Kidney (tissue), 14 donors: Measurements from ENCODE around the gene HS2ST1. TPM values are rescaled to one million over a fixed set of nuclear protein-coding genes. Genes with fewer than 3 reads are reported as not detected.

Experiments
- DNase-seq, 5 donors: peaks; one replicate each; pipeline ENCODE4 v3.0.0-alpha.2; 2013 to 2020
- FAIRE-seq: peaks from 2 replicates; lab custom pipeline; 2012; peaks lifted over from hg19 to GRCh38; lab: Jason Lieb, UNC
- H3K27ac ChIP-seq, 2 donors: one replicate each; pipeline ENCODE4 v1.7.0; 2013; ENCODE audit warnings: low read depth in 2 of 2, low read length in 2 of 2, inconsistent platforms in 1 of 2
- H3K27me3 ChIP-seq: one replicate; pipeline ENCODE4 v1.7.1; 2013; ENCODE audit warnings: low read length, inconsistent platforms; ENCODE audit not compliant: control insufficient read depth, insufficient read depth
- H3K36me3 ChIP-seq, 3 donors: one replicate each; pipeline versions ENCODE4 v1.7.0 to v1.7.1; 2013; ENCODE audit warnings: low read length in 3 of 3, control low read depth in 1 of 3, inconsistent platforms in 1 of 3; ENCODE audit not compliant: insufficient read depth in 3 of 3, control insufficient read depth in 2 of 3
- H3K4me1 ChIP-seq, 3 donors: one replicate each; pipeline versions ENCODE4 v1.7.0 to v1.7.1; 2013; ENCODE audit warnings: low read length in 3 of 3, inconsistent platforms in 1 of 3, low read depth in 1 of 3; ENCODE audit not compliant: control insufficient read depth in 2 of 3, insufficient read depth in 2 of 3
- H3K4me3 ChIP-seq, 3 donors: one replicate each; pipeline versions ENCODE4 v1.7.0 to v1.8.1; 2013; ENCODE audit warnings: low read length in 3 of 3, control low read depth in 1 of 3, inconsistent platforms in 1 of 3
- H3K9ac ChIP-seq, 3 donors: one replicate each; pipeline versions ENCODE4 v1.7.0 to v1.7.1; 2013; ENCODE audit warnings: low read length in 3 of 3, control low read depth in 1 of 3, inconsistent platforms in 1 of 3
- H3K9me3 ChIP-seq, 3 donors: one replicate each; pipeline versions ENCODE4 v1.7.0 to v1.7.1; 2013; ENCODE audit warnings: low read length in 3 of 3, control low read depth in 1 of 3, inconsistent platforms in 1 of 3; ENCODE audit not compliant: control insufficient read depth in 2 of 3, insufficient read depth in 1 of 3
- intact Hi-C: fragments of 100-400 bp; cut with DNase I; formaldehyde crosslinking; loops from one replicate; pipeline ENCODE4 v1.11.1; 2022
- polyA plus RNA-seq: library from polyadenylated mRNA; stranded (reverse); fragments of 350-450 nt; fragmentation: Illumina TruSeq; extraction: RNeasy Lipid Tissue Mini Kit (QIAGEN cat#74804); gene quantifications from one replicate; pipeline ENCODE4 v1.2.3, GENCODE V29; 2014; ENCODE audit warnings: low read depth, low replicate concordance; ENCODE audit not compliant: insufficient read depth
- total RNA-seq: library from RNA; stranded (reverse); fragmentation: NEBNext Ultra II Directional; extraction: Animal tissue kit (Norgen Biotek cat#: 25700); gene quantifications from one replicate; pipeline ENCODE4 v1.2.1, GENCODE V29; 2021
- TF ChIP-seq, protein P1 (sequence below): IDR thresholded peaks from 3 replicates; pipeline ENCODE4 v1.5.1; 2012; ENCODE audit warnings: mild to moderate bottlenecking, moderate library complexity, borderline replicate concordance; ENCODE audit not compliant: insufficient read depth; ENCODE audit errors: extremely low read depth
- donor health status: control.
- donor health status: control.
- donor health status: control.
- donor health status: control.
- donor health status: control.
- donor health status: DM: yes; HTN: yes; CAD: no.
- donor health status: Normal renal cell carcinoma (clear cell type).

HS2ST1 gene
- total and polyA plus RNA-seq, 2 donors from 2014 or later = 10.3 to 27.1 TPM

DNA sequence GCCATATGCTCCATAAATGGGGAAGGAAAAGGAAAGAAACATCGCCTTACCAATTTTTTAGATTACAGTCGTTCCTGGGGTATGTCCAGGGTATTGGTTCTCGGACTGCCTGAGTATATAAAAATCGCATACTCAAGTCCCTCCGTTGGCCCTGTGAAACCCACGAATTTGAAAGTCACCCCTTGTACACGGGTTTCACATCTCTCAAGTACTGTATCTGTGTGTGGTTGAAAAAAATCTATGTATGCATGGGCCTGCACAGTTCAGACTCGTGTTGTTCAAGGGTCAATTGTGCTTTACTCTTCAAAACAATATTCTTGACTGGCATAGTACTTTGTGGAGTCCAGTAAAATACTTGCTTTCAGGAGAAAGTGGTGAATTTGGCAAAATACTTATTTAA is 171.7 kb downstream of the HS2ST1 start:
- Histone ChIP-seq H3K4me1 (no peaks in the 10 kb centered on the region), H3K27me3 (no peaks in the 10 kb centered on the region), H3K4me3 (no peak overlapping the region), H3K36me3 (no peaks in the 10 kb centered on the region), H3K9ac (no peak overlapping the region), H3K27ac (no peak overlapping the region), H3K9me3 (no peaks in the 10 kb centered on the region)
- intact Hi-C loops = loop anchor here (10.0 kb wide), 1 partner anchor 251 kb away; no protein-coding TSS in a partner anchor
- DNase-seq (no peak), FAIRE-seq (no peak)
- TF ChIP-seq, protein P1, sequence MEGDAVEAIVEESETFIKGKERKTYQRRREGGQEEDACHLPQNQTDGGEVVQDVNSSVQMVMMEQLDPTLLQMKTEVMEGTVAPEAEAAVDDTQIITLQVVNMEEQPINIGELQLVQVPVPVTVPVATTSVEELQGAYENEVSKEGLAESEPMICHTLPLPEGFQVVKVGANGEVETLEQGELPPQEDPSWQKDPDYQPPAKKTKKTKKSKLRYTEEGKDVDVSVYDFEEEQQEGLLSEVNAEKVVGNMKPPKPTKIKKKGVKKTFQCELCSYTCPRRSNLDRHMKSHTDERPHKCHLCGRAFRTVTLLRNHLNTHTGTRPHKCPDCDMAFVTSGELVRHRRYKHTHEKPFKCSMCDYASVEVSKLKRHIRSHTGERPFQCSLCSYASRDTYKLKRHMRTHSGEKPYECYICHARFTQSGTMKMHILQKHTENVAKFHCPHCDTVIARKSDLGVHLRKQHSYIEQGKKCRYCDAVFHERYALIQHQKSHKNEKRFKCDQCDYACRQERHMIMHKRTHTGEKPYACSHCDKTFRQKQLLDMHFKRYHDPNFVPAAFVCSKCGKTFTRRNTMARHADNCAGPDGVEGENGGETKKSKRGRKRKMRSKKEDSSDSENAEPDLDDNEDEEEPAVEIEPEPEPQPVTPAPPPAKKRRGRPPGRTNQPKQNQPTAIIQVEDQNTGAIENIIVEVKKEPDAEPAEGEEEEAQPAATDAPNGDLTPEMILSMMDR = no peak

DNA sequence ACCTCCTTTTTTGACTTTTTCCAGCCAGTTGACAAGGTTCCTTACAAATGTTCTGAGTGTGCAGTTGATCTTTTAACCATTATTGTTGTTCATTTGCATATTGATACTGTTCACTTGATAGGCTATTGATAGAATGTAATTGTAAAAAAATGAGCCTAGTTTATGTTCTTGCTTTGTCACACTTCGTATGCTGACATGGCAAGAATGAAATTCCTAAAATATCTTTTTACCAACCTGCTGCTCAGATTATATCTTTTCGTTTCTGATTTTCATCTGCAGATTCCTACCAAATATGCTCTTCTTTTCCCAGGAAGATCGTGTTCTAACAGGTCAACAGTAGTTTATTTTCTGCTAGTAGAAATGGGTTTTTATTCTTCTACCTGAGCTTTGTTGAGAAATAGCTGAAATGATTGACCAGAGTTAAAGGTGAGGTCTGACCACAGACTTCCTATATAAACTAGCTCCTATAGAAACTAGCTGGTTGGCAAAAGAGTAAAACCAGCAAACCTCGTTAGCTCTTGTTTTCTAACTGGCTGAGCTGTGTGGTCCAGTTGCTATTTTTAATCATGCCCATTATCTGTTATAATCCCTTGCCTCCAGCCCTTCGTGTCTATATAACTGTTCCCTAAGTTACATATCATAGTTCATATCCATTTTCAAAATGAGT is 174.8 kb downstream of the HS2ST1 start:
- Histone ChIP-seq H3K9ac (no peak overlapping the region), H3K36me3 (no peaks in the 10 kb centered on the region), H3K9me3 (no peaks in the 10 kb centered on the region), H3K4me1 (no peaks in the 10 kb centered on the region), H3K27ac (no peak overlapping the region), H3K4me3 (no peak overlapping the region), H3K27me3 (no peaks in the 10 kb centered on the region)
- TF ChIP-seq, protein P1 = no peak
- intact Hi-C loops = loop anchor here (10.0 kb wide), 1 partner anchor 254 kb away; no protein-coding TSS in a partner anchor
- FAIRE-seq (no peak), DNase-seq (no peak)

DNA sequence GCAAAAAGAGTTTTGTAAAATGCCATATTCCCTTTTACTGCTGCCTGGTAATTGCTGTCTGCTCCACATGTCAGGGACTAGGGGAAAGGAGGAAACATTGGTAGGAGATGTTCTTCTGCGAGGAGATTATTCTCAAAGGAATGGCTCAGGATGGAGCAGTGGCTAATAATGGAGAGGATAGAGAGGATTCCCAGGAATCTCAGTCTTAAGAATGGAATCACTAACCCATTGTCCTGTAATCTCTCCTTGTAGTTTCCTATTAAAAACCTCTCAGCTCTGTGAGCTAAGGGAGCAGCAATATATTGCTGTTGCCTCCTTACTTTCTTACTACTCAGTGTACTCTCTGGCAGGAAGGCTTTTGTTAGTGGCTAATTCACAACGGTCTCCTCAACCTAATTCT is 175.4 kb downstream of the HS2ST1 start:
- Histone ChIP-seq H3K27me3 (no peaks in the 10 kb centered on the region), H3K4me3 (no peak overlapping the region), H3K36me3 (no peaks in the 10 kb centered on the region), H3K9me3 (no peaks in the 10 kb centered on the region), H3K27ac (no peak overlapping the region), H3K4me1 (no peaks in the 10 kb centered on the region), H3K9ac (no peak overlapping the region)
- no peak for FAIRE-seq
- no peak for DNase-seq
- intact Hi-C loops = loop anchor here (10.0 kb wide), 1 partner anchor 255 kb away; no protein-coding TSS in a partner anchor
- TF ChIP-seq, protein P1 = no peak

DNA sequence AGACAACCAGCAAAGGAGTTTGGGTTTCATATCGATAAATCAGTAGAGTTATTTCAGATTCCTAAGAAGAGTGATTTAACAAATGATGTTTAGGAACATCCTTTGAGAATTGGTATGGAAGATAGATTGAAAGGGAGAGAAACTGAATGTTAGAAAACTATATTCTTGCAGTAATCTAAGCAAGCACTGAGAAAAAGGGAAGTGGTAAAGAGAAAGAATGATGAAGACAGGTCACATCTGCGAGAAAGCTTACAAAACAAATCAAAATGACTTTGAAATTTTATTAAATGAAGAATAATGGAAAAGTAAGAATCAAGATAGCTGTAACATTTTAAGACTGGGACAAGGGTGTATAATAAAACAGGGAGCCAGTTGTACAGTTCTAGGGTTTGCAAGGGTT is 177.0 kb downstream of the HS2ST1 start:
- no peak for DNase-seq
- Histone ChIP-seq H3K9ac (no peak overlapping the region), H3K4me1 (no peaks in the 10 kb centered on the region), H3K27me3 (no peaks in the 10 kb centered on the region), H3K36me3 (no peaks in the 10 kb centered on the region), H3K9me3 (no peaks in the 10 kb centered on the region), H3K4me3 (no peak overlapping the region), H3K27ac (no peak overlapping the region)
- TF ChIP-seq, protein P1 = no peak
- intact Hi-C loops = no loop called here
- no peak for FAIRE-seq
